Stimulated activated naive CD8-positive, alpha-beta T cell treated with anti-CD3 and anti-CD28 coated beads, Interleukin-15, Interleukin-2, amounts not matched to agents 100 U/mL and 50 U/mL, for 24 hours (primary cell): ENCODE results near the gene THAP7.
"Not testable (repeated sequence)": the region's sequence is repeated elsewhere in the genome, so short reads cannot be mapped to it uniquely, and the experiment has no call there.

Experiments
- ATAC-seq: fragments of 150-1000 bp; cut with Tn5 transposase; one replicate; pipeline ENCODE4 v1.10.0; 2021
- DNase-seq: peaks from one replicate; pipeline ENCODE4 v3.0.0; 2021

Gene THAP7

DNA sequence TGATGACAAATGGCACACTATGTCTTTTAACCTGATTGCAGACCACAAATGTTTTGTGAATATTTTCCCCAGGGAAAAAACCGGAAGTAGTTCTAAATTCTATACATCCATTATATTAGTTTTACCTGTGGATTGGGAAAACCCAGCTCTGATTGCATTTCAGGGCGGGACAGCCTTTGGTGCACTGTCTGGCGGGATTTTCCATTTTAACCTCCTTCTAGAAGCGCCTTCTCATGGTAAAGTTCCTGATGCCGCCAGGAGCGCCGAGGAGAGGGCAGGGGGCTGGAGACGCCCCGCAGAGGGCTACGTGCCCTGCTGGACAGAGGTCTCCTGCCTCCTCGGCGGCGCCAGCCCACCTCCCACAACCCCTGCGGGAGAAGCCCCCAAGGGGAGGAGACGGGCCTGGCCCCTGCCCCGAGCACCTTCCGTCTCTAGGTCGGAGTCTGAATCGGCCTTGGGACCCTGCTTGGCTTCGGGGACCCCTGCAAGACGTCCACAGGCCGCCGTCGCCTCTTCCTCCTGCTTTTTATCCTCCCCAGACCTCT, 11.8 kb upstream of the THAP7 start:
- no peak for ATAC-seq
- no peak for DNase-seq

DNA sequence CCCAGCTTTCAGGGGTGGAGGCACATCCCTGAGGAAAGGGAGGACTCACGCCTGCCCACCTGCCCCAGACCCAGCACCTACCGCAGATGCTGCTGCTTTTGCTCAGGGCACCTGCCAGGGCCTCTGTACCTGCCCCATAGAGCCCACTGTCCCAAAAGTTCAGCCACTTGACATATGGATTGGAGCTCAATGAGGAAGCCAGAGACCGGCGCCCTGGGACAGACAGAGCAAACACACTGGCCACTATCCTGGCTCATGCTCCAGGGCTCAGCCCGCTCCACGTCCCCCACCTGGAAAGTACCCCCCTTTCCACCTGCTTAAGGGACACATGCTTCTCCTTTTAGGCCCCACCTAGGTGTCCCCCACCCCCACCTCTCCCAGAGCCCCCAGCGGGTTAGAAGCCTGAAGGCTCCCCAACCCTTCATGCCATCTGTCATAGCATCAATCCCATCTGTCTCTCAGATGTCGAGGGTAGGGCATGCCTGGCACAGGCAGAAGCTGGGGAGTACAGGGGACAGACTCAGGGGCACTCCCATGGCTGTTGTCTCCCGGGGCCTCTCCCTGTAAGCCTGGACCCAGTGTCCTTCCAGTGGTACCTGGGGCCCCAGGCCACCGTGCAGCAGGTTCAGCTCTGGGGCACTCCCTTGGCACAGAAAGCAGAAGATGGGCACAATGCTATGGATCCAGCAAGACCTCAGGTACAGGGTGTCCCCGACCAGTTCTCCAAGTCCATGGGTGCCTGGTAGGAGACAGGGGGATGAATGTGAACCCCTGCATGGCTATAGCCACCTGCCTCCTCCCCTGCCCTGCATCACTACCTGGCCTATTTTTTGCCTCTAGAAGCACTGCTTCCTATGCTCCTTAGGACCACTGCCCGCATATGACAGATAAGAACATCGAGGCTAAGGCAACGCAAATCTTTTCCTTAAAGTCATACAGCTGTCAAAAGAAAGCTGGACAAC, 10.8 kb upstream of the THAP7 start:
- ATAC-seq (no peak), DNase-seq (no peak)

DNA sequence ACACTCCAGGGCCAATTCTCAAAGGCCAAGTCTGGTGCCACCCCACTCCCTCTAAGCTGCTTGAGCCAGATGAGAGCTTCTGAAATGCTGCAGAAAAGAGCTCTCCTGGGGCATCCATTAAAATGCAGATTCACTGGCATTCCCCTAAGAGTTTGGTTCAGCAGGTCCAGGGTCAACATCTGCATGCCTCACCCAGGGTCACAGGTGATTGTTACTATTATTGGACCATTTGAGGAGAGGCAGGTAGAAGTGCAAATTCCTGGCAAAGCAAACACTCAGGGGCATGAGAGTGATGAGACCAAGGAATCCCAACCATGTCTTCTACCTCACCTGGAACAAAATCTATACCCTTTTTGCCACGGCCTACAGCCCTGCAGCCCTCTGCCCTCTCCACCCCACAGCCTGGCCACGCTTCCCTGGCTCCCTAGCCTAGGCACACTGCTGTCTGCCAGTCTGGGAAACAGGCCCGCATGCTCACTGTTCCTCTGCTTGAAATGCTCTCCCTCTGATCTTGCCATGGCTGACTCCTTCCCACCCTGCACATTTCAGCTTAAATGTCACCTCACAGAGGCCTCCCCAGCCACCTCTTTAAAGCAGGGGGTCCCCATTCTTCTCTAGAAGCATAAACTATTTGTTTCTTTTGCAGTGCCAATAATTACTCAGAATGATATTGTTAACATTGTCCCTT, 8.7 kb upstream of the THAP7 start:
- DNase-seq (no peak), ATAC-seq (no peak)

DNA sequence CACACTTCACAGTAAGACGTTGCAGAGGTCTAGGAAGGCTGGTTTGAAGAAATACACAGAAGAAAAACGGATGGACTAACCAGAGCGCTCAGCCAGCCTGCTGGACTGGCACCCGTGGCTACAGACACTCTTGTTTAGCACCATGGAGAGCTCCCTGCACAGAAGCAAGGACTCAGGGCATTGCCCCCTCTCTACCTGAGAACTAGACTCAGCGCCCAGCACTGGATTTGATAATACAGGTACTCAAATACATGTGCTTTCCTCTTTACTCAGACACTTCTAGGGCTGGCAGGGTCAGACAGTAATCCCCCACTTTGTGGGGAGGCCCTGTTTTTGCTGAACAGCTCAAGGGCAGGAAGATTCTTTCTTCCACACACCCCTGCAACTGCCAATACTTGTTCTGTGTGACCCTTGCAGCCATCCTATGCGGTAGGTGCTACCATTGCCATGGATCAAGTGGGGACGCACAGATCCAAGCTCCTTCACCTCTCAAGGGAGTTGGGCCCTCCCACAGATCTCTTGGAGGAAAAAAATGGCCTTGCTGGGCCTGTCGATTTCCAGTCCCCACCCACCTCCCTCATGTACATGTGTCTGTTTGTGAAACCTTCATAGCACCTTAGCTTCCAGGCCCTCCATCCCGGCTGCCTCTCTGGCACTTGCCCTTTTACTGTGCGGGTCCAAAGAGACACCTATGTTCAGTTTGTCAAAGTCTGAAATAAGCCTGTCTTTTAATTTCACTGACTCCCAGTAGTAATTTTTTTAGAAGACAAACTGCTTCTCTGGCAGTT, 7.9 kb upstream of the THAP7 start:
- no peak for DNase-seq
- ATAC-seq, result no peak

DNA sequence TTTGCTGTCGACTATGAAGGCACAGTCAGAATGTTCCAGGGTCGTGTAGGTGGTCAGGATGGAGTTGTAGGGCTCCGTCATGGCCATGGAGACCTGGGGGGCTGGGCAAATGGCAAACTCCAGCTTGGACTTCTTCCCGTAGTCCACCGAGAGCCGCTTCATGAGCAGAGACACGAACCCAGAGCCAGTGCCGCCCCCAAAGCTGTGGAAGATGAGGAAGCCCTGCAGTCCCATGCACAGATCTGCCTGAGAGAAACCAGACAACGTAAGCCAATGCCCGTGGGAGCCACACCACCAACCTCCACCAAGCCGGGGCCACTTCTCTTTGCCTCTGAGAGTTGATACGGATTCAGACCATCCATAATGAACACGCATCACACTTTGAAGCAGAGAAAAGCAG, 7.3 kb upstream of the THAP7 start:
- not testable (repeated sequence) for ATAC-seq, DNase-seq

DNA sequence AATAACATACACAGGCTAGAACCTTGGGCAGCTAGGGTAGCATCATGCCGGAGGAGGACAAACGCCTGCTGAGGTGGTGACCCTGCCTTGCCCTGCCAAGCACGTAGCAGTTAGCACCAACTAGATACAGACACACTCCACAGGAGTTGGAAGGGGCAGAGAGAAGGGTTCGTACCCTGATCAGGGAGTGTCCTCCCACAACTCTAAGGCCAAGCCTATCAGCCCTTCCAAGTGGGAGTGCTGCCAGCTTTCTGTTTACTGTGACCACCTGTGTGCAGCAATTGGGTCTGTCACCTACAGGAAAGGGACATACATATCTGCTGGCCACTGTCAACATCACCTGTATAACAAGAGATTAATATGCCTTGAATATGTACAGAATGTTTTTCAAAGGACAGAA, 1.9 kb upstream of the THAP7 start:
- no peak for ATAC-seq

DNA sequence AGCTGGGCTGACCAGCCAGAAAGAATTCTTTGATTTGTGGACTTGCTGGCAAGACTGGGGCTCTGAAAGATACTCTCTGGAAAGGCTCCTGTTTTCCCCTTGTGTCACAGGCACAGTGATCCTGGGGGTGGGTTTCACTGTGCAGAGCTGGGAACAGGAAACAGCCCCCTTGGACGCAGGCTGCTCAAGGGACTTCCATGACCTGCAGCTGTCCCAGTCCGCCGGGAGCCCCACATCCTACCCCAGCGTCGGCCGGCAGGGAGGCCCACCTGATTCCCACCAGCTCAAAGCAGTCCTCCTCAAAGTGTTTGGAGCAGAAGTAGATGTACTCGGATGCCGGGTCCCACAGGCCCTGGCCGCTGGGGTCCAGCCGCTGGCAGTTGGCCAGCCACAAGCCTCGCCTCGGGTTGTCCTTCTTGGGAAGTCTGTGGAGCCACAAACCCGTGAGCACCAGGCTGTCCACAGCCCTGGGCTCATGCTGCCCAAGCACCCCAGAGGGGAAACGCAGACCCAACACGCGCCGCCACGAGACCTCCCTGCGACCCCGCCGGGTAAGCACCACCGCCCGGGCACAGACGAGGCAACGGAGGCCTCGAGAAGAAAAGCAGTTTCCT, 824 bp downstream of the THAP7 start:
- no peak for ATAC-seq
- DNase-seq, result no peak

More for the DNA sequence above, 1.9 kb upstream of the THAP7 start:
- DNase-seq, result no peak

DNA sequence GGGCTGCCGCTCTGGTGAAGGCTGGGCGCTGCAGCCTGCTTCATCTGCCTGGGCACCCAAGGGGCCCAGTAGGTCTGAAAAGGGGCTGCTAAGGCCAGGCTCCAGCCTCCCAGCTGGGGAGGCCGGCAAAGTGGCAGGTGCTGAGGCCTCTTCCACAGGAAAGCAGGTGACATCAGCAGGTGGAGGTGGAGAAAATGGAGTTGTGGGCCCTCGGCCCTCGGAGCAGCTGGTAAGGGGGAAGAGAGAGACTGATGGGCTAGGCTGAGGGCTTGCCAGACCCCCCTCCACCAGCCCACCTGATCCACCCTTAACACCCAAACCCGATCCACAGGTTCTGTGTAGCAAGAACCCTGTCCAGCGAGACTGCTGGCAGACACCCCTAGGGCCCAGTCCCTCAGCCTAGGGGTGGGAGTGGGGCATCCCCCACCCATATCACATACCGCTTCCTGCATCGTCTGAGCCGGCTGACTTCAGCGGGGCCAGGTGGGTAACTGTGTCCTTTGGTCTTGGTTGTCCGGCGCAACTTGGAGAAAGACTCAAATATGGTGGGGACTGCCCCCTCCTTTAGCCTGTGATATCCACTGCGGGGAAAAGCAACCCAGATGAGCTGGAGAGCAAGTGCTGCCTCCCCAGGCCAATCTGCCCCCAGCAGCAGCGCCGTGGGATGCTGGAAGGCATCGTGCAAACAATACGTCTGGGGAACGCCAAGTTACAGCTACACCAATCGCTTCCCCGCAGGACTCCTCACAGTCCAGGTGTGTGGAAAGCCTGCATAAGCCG, 1.5 kb downstream of the THAP7 start:
- no peak for DNase-seq

DNA sequence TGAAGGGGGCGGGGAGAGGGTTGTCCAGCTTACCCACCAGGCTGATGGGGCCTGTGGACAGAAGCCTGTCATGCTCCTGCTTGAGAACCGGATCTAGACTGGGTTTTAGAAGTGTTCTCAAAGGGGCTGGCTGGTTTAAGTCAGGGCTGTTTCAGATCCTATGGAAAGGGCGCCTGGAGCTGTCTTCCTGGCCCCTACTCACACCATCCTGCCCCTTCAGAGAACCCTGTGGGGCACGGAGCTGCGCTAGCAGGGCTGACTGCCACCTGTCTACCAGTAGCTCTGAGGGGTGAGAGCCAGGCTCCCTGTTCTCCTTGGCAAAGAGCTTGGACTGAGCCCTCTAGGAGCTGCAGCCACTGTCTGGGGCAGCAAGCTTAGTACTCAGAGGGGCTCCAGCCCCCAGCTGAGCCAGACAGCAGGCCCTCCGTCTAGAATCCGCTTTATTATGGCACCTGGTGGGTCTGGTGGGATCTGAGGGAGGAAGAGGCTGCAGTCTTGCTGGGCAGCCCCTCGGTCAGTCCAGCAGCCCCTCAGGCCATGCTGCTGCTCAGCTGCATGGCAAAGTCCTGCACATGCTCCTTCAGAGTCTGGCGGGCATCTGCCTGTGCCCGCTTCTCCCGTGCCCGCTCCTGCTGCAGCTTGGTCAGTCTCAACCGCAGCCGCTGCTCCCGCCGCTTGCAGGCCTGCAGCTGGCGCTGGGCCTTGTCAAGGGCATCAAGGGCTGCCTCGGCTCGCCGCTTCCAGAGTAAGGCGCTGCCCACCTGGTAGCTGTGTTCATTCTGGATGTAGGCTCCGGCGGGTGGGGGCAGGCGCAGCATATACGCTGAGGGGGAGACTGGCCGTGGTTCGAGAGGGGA, 2.3 kb downstream of the THAP7 start:
- ATAC-seq, result no peak
- no peak for DNase-seq

More for the DNA sequence above, 1.5 kb downstream of the THAP7 start:
- ATAC-seq, result no peak

DNA sequence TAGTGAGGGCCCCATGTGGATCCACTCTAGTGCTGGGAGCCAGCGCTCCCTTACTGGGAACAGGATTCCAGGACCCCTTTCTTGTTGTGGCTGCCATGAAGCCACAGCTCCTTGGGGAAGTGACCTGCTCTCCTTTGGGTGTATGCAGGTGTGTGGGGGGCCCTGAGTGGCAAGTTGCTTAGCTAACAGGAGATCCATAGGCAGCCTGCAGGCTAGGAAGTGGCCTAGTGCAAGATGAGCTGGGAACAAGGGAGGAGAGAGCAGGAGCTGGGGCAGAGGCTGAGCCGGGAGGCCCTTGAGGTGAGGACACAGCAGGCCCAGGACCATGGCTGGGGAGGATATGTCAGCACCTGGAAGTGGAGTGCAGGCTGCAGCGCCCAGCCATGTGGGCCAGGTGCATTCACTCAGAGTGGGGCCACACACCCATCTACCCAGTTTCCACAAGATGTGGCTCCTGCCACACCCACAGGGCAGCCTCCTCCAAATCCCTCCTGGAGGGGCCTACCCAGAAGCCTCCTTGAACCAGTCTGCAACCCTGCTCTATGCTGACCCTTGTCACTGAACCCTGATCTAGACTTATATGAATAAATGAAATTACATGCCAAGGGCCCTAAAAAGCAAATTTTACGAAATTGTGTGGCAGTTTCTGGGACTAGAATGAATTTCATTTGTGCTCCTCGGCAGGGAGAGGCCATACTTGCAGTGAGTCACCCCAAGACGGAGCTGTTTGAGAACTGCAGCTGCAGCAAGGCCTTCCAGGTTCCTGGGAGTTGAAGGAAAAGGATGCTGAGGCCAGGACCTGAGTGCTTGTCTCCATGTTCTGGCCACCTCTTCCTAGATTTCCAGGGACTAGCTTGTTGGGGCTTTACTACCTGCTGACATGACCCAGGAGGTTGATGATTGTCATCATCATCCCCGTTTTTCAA, 3.2 kb downstream of the THAP7 start:
- ATAC-seq, result no peak
- DNase-seq, result no peak

DNA sequence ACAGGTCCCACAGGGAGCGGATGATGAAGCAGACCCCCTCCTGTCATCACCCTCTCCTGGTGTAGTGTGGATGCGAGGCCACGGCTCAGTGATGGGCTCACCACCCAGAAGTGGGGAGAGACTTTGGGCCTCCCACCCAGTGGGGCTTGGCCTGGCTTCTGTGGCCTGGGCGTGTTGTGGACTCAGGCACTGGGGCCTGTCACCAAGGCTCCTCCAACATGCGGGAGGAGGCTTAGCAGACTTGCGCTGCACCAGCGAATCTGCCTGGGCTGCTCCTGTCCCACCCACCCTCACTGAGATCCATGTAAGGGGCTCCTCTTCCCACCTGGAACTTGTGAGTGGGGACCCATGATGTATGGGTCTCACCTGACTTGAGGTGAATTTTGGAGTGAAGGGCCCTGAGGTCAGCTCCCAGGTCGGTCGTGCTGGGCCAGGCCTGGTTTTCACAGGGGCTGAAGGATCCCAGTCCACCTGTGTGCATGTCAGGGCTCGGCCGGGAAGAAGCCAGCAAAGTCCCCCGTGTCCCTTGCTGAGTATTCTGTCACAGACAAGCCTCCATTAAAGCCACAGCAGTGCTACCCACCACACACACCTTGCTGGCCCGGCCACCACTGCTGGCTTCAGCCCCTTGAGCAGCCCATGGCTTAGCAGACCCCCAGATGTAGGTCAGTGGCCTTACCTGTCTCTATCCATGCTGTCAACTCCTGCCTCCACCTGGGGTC, 4.2 kb downstream of the THAP7 start:
- no peak for DNase-seq
- ATAC-seq, result no peak

DNA sequence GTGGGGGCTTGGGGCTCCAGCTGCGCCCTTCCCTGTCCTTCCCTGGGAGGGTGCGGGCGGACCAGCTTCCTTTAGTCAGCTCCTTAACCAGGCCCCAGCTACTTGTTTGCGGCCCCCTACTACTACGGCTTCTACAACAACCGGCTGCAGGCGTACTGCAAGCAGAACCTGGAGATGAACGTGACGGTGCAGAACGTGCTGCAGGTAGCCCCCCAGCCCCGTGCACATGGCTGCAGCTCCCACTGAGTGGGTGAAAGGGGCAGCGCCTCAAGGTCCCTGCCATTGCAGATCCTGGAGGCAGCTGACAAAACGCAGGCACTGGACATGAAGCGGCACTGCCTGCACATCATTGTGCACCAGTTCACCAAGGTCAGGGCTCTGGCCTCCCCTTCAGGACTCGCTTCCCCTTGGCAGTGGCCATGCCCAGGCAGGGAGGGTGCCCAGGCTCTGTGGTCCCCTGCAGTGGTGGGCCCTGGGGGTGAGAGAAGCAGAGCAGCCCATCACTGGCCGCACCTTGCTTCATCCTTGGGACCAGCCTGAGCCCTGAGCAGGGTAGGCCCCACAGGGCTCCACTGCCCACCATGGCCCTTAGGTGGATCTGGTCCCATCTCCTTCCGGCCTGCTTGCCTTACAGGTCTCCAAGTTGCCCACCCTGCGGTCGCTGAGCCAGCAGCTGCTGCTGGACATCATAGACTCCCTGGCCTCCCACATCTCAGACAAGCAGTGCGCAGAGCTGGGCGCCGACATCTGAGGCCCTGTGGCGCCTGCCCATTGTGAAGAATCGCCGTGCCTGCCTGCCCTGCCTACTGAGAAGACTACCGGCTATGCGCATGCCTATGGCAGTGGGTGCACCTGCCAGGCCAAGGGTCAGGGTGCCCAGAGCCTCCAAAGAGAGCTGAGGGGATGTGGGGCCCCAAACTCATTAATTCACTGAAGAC, 5.1 kb downstream of the THAP7 start:
- no peak for ATAC-seq
- no peak for DNase-seq

DNA sequence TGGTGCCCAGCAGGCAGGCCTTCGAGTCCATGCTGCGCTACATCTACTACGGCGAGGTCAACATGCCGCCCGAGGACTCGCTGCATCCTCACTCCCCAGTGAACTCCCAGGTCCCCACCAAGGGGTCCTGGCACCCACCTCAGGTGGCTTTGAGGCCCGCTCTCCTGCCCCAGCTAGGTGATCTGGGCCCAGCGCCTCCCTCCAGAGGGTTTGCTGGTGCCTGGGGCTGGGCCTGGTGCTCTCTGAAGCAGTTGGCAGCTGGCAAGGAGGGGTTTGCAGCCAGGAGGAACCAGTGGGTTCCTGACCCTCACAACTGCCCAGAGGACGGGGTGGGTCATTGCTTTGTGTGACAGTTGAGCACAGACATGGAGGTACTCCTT, 5.9 kb downstream of the THAP7 start:
- ATAC-seq, result no peak
- no peak for DNase-seq

DNA sequence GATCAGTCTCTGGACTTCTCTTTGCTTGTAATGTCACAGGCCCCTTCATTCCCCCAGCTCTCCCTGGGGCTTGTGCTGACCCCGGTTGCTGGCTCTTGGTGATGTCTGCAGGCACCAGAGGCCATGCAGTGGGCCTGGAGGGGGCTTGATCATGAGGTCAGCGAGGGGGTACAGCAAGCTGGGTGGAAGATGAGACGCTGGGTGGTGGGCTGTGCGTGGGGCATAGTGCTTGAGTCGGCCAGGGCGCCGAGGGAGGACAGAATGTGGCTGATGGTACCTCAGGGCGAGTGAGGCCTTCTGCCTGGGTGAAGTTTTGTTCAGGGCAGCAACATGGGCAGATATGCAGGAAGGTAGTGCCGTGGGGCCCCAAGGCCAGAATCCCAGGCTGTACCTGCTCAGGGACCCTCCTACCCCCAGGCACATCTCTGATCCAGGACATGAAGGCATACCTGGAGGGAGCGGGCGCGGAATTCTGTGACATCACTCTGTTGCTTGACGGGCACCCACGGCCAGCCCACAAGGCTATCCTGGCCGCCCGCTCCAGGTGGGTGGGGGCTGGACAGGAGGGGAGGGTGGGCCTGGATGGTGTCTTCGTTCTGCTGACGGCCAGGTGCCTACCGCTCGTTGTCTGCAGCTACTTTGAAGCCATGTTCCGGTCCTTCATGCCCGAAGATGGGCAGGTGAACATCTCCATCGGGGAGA, 6.4 kb downstream of the THAP7 start:
- ATAC-seq, result no peak
- DNase-seq, result no peak

DNA sequence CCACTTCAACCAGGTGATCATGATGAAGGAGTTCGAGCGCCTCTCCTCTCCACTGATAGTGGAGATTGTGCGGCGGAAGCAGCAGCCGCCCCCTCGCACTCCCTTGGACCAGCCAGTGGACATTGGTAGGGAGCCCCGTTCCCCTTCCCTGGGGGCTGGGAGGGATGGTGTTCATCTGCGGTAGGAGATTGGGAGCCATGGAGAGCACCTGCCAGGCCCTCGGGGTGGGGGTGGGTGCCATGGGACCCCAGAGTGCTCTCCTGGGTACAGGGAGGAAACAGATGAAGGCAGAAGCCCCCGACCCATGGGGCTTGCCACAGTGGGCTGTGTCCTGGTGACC, 7.0 kb downstream of the THAP7 start:
- ATAC-seq (no peak), DNase-seq (no peak)

DNA sequence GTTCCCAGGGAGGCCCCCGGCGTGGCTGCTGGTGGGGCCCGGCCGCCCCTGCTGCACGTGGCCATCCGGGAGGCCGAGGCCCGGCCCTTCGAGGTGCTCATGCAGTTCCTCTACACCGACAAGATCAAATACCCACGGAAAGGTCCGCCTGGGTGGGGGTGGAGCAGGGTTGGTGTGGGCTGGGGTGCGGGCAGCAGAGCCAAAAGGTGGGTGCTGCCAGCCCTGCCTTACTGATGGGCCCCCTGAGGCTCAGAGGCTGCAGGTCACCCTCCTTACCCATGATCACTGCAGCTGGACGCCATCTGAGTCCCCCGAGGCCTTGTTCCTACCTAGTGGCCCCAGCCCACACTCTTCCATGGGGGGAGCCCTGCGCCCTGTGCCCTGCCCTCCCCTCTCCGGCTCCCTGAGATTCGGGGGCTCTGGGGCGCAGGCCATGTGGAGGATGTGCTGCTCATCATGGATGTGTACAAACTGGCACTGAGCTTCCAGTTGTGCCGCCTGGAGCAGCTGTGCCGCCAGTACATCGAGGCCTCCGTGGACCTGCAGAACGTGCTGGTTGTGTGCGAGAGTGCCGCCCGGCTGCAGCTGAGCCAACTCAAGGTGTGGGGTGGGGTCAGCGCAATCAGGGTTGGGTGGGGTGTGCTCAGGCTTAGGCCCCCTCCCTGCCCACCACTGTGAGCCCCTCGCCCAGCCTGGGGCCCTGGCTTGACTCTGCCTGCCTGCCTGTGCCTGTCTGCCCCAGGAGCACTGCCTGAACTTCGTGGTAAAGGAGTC, 7.6 kb downstream of the THAP7 start:
- no peak for ATAC-seq
- no peak for DNase-seq
